DMS153 treated with DMSO at 0.1 percent for 48 hours (cell line): Measurements from ENCODE around the gene STK33.

Experiments
- DNase-seq: peaks from one replicate; lab custom pipeline; 2025; ENCODE audit not compliant: unreplicated experiment; lab: John Stamatoyannopoulos, UW

STK33 gene

DNA sequence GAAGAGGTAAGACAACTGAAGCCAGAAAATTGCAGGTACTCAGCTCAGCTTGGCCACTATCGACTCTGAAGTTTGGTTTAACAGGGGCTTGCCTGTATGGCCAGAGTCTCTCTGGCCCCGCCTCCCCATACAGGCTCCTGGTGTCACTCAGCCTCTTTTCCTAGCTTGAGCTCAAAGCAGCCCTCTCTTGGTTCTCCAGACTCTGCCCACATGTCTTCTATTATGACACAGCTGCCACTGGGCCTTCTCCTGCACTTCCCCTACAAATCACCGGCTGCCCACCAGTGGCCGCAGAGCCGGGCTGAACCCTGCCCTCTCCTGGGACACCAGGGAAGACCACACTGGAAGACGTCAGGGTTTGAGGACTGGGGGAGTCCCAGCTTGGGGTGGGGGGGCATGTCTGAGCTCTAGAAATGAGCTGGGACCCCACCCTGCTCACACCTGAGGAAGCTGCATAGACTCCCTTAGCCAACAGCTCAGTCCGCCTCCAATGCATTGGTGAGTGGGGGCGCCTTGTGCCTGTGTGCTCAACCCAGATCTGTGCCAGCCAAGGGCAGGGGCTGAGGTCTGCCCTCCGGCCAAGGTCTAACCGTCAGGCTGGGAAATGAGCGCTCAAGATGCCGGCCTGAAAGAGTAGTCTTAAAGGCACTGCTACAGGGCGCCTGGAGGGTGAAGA is 236.0 kb downstream of the STK33 start:
- DNase-seq, result no peak

DNA sequence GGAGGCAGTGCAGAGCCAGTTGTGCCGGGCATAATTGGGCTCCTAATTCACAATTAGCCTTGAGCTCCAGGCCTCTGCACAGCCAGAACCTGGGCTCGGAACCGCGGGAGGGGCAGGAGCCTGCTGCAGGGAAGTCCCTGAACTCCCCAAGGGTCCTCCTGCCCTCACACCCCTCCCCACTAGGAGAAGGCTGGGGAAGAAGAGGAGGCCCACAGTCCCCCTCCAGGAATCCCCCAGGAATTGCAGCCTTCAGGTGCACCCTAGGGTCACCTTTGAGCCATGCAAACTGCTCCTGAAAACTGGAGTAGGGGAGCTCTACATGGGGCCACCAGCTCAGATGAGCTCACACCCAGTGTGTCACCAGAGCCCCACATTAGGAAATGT is 236.5 kb downstream of the STK33 start:
- DNase-seq, result no peak

DNA sequence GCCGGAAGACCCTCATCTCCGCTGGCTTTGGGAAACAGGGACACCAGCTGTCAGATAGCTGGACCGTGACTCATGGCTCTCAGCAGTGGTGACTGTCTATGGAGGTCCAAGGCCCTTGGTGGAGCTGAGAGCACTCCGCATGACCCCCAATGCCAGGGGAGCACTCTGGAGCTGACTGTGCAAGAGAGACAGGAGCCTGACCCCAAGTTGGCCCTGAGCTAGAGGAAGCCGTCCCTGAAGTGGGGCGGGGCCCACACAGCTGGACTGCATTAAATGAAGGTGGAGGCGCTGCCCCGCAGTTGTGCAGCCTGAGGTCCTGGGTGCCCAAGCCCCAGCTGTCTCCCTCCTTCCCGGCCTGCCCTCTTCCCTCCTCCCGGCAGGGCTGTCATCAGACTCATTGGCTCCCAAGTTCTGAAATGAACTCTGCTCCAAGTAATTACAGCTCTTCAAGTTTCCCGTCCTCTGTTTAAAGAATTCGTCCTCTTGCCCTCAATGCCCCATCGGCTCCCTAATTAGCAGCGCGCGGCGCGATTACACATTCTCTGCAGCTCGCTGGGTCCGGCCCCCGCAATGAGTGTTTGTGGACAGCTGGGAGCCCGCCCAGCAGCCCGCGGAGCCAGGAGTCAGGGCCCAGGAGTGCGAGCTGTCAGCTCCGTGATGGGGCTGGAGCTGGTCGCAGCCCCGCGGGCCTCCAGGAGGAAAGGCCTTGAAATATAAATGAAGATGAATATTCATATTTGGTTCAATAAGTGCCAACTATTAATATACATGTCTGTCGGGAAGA is 237.1 kb downstream of the STK33 start:
- DNase-seq, result no peak

DNA sequence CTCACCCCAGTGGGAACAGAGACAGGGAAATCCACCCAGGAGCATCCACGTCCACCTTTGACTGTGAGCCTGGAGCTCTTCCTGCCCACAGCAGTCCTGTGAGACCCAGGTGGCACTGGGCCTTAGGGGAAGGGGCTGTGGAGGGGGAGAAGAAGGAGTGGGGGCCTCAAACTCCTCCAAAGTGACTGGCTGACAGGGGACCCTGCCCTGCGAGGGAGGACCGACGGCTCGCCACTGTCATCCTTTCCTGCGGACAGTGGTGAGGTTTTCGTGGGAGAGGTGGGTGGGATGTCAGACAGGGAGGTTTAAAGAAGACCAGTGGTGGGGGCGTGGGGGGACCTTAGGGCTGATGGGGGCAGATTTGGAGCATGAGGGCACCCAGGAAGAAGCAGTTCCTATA is 237.8 kb downstream of the STK33 start:
- DNase-seq, result no peak

DNA sequence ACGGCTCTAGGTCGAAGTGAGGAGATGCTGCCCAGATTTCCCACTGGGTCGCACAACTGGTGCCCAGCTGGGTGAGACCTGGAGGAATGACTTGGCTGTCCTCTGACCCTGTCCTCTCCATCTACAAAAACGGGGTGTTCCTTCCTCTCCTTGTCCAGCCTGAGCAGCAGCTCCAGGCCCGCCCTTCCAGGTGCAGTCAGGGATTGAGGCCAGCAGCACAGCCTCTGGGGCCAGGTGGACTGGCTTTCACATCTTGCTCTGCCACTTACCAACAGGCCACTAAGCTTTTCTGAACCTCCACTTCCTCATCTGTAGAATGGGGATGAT is 238.6 kb downstream of the STK33 start:
- no peak for DNase-seq

DNA sequence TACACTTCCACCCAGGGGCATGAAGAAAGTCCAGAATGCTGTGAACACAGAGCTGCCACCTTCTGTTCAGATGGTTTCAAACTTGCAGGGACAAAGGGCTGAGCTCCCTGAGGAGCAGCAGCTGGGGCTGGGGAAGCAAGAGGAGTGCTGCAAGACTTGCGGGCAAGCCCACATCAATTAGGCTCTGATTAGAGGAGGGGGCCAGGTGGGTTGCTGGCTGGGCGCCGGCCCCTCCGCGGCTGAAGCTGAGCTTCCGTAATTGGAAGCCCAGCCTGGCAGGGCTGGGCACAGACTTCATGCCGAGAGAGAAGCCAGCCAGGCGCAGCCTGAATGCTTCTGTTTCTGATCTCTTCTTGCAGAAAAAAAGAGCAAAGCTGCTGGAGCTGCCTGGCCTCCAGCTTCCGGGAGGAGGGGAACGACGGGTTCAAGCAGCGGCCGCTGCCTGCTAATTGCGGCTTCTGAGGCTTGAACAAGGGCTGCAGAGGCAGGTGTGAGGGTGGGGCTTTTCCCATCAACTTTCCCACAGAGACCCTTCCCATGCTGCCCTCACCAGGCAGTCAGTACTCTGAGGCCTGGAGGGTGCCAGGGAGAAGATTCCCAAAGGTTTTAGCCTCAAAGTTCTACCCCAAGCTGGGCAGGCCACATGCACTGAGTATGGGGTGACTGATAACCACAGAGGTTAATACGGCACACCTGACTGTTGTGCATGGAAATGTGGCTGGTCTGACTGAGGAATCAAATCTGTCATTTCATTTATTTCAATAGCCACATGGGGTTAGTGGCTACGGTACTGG is 239.2 kb downstream of the STK33 start:
- peak; percentile 25 for DNase-seq

DNA sequence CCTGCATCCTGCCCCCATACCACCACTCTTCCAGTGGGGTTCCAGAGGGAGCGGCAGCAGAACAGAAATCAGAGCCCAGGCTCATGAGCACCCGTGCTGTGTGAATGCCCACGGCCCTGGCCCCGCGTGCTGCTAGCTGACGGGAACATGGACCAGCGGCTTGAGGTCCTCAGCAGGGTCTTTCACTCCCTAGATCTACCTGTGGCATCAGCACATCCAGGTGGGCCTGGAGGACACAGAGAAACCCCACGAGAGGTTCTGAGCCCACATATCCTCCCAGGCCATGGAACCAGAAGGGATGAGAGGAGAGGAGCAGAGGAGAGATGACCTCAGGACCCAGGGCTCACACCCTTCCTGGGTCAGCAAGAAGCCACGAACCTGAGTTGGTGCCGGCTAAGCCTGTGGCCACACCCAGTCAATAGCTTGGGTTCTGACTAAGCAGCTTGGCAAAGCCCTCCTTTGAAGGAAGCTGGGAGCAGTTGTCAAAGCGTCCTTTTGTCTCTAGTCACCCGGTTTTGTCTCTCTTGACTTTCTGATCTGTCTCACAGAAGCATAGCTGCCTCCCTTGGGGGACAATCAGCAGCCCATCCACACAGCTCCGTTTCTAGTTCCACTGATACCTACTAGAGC is 241.0 kb downstream of the STK33 start:
- DNase-seq, result no peak

DNA sequence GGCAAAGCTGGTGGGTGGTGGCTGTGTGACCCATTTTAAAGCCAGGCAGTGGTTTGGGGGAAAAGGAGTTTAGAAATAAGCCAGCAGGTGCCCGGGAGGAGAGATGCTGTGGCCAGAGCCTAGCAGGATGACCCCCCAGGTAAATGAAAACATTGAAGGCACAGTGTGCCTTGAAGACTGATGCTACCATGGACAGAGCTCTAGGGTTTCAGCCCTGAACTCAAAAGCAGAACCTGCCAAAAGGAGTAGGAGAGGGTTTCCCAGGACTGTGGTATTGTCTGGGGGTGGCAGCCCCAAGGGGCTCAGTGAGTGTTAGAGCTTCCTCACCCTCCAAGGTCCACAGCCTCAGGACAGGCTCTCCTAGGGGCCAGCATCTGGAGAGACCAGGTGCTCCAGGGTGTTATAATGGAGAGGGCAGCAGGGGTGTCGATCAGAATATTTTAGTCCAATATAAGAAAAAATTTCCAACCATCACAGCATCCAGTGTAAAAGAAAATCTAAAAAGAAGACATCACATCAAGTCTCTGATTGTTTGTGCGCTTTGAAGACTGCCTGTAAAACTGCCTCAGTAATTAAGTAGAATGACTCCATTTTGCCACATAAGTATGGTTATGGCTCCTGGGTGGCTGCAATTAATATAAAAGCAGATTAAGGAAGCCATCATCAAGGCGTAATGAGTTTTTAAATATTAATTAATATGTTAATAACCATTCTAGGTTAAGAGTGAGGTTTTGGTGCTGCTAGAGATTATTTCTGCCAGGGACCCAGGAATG is 241.7 kb downstream of the STK33 start:
- DNase-seq, result no peak

DNA sequence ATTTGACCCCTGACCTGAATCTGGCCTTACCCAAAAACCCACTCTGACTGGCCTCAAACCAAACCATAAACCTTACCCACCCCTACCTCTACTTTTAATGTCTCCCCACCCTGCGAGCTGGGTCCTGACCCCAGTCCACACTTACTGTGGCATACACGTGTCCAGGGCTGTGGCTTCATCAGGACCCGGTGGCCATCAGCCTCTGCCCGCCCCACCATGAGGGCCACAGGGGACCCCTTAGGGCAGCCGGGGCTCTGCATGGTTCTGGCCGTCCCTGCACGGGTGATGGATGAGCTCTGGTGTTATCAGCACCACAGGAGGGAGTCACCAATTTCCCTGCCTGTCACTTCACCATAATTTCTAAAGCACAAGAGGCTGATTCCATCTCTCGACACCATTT is 242.8 kb downstream of the STK33 start:
- no peak for DNase-seq

DNA sequence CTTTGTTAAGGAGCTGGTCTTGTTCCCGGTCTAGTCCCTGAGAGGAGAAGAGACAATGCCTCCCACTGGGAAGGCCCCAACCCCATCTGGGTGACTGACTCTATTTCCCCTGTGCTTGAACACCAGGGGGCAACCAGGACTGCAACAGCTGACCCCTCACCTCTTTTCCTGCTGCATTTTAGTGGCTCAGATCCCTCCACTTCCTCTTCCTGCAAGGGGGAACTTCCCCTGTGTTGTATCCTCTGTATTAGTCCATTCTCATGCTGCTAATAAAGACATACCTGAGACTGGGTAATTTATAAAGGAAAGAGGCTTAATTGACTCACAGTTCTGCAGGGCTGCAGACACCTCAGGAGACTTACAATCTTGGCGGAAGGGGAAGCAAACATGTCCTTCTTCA is 246.1 kb downstream of the STK33 start:
- DNase-seq, result no peak

DNA sequence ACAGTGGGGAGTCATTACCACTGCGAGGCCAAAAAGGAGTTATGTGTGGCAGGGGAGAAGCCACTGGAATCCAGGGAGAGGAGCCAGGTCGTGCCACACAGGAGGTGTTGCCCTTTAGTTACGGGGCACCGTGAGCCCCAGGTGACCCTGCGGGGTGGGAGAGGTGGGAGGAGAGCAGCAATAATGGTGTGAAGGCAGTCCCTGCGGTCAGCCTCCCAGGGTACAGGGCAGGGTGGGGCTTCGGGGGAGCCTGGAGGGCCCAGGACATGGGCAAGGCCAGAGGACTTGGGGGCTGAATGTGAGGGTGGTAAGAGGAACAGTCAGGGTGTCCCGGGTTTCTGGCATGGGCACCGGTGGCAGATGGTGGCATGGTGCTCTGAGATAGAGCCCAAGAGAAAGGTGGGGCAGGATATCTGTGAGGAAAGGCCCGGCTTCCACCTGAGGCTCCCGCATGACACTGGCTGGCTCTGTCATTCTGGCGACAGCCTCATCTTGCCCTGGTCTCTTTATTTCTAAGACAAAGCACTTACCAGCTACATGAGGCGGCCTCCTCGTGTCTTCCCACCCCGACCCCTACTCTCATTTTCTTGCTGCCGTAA is 247.8 kb downstream of the STK33 start:
- DNase-seq, result no peak

DNA sequence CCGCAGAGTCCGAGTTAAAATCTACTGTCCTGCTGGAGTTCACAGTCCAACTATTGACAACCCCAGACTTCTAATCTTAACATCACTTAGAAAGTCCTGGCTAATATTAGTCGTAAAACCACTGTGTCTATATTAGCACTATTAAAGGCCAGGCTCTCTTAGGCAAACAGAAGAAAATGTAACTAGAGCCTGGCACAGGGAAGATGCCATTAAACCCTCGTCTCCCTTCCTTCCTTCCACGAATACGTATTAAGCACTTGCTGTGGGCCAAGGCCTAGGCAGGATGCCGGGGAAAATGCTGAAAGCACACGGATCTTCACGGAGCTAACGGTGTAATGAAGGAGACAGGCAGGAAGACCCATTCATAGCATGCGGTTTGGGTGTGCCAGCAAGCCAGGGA is 248.8 kb downstream of the STK33 start:
- no peak for DNase-seq

DNA sequence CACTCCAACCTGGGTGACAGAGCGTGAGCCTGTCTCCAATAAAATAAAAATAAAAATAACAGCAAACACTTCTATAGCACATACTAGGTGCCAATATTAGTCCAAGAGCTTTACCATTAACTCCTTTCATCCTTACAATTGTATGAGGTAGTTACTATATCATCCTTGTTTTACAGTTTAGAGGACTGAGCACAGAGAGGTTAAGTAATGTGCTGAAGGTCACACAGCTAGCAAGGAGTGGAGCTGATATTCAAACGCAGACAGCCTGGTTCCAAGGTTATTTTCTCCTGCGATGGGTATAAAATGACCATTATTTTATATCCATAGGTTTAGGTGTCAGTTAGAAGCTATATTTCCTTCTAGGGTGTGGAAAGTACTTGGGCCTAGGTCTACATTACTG is 249.7 kb downstream of the STK33 start:
- DNase-seq, result no peak

DNA sequence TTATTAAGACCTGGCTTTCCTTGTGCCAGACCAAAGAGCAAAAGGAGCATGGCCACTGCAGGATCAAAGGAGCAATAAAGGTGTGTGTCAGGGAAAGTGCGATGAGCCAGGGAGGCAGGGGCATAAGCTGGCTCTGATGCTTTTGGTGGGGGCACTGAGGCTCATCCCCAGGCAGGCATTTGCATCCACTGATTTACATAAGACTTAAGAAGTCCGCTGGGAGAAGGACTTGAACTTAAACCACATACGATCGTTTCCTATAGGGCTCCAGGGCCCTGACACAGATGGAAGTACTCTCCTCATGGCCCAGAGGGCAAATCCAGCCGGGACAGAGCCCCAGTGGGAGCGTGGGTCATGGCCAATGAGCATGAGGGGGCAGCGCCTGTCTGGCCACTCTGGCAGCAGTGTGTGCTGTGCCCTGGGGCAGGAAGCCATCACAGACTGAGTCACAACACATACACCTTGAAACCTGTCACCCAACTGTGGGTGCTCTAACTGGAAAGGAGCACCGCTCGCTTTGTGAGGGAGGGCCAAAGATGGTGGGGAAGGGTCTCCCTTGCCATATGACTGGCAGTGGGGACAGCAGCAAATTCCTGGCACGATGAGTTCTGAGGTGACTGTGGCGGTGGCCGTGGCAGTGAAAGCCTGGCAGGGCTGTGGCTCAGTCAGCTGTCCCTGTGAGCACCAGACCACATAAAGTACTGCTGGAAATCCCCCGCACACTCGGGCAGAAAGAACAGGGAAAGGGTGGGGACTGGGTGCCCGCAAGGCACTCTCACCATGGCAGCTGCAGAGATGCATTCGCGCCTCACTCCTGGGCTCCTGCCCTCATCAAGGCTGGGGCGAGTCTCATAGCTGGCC is 251.0 kb downstream of the STK33 start:
- no peak for DNase-seq

DNA sequence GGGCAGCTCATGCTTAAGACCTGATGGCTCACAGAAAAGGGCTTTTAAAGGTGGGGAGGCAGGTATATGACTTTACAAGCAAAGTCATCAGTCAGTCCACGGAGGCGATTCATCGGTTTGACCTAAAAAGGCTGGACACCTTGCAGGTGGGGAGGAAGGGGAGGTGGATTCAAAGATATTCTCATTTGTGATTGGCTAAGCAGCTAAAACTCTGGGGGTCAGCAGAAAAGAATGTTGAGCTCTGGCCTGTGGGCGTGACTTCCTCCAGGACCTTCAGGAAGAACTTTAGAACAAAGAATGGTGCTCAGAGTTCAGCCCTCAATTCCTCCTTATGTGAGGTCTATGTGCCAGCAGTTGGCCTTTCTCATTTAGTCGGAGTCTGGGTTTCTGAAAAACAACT is 252.0 kb downstream of the STK33 start:
- no peak for DNase-seq
